Measurements from ENCODE around the gene TPCN2.

GRCh38 chr11:69087133-69087524 is 38.4 kb downstream of the TPCN2 start:
- TF ChIP-seq CTCF (IDR thresholded peaks at IDR 0.05 in 2 of 3, conservative IDR thresholded peaks at IDR 0.05 in 1 of 3; ENCODE audit: borderline replicate concordance in 1 of 3, insufficient read depth in 1 of 3, low read depth in 2 of 3, low read length in 2 of 3) (no peak), POLR2AphosphoS5 (IDR thresholded peaks at IDR 0.05; ENCODE audit: low read depth, low read length) (no peak), EZH2 (IDR thresholded peaks at IDR 0.05) (no peak), TCF7L2 (IDR thresholded peaks at IDR 0.05; ENCODE audit: borderline replicate concordance, extremely low read depth, insufficient read depth, insufficient read length) (no peak), ATF3 (IDR thresholded peaks at IDR 0.05) (no peak), CEBPB (IDR thresholded peaks at IDR 0.05; ENCODE audit: low read depth) (no peak), EZH2phosphoT487 (IDR thresholded peaks at IDR 0.05; ENCODE audit: borderline replicate concordance) (no peak), SIN3A (IDR thresholded peaks at IDR 0.05; ENCODE audit: low read depth) (no peak), POLR2A (IDR thresholded peaks at IDR 0.05; ENCODE audit: borderline replicate concordance, extremely low read depth, insufficient read depth, insufficient read length) (no peak), YY1 (IDR thresholded peaks at IDR 0.05; ENCODE audit: extremely low read depth, insufficient replicate concordance, low read depth, low read length) (no peak), RAD21 (IDR thresholded peaks at IDR 0.05; ENCODE audit: low read depth) (no peak), REST (IDR thresholded peaks at IDR 0.05; ENCODE audit: low read depth) (no peak), ZFX (IDR thresholded peaks at IDR 0.05) (no peak)
- TF ChIP-seq, protein P1, sequence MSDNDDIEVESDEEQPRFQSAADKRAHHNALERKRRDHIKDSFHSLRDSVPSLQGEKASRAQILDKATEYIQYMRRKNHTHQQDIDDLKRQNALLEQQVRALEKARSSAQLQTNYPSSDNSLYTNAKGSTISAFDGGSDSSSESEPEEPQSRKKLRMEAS (IDR thresholded peaks at IDR 0.05), result no peak
